NCI-H187 treated with DMSO at 0.1 percent for 48 hours (cell line): ENCODE measurements around the gene IRF6.

ENCODE experiments used
- DNase-seq: peaks from one replicate; lab custom pipeline; 2025; lab: John Stamatoyannopoulos, UW

The IRF6 gene

DNA sequence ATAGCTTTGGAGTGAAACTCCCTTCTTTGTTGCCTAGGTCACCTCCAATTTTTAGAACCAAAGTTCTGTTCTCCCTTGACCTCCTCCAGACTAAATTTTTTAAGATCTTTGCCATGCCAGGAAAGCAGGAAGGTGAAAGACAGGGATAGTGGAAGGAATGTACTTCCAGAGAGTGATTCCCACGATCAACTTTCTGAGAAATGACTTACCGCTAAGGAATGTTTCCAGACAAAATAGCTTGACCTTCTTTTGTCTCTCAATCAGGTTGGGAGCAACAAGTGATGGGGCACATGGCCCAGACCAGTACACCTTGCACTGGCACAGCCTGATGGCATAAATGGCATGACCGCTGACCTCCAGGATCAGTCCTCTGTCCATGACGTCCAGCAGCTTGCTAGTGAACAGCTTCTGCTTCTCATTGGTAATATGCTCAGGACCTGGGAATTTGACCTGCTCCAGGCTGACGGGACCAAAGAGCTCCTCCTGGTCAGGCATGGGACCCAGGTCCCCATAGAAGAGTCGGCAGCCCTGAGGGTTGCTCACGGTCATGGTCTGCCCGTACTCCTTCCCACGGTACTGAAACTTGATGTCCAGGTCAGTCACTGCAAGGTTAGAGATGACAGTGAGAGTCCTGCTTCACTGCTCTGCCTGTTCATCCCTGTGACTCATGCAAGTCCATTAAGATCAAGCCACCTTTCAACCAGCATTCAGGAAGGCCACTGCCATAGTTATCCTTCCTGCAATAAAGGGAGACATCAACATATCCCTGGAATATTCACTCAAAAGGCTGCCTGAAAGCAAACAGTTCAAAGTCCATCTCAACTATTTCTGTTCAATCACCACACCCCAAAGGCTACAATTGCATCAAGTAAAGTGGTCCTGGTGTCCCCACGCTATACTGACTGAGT, 15.4 kb downstream of the IRF6 start:
- no peak for DNase-seq

DNA sequence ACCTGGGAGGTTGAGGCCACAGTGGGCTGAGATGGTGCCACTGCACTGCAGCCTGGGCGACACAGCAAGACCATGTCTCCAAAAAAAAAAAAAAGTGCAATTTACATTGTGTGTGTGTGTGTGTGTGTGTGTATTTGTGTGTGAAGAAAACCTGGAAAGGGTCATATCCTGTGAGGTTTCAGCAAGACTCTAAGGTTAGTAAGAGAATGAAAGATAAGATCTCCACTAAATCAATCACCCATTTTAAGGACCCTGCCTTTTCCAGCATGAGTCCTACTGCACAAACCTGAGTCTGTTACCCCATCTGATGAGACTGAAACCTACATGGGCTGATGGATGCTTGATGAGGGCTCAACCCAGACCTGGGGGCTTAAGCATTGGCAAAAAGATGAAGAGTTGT, 16.7 kb downstream of the IRF6 start:
- DNase-seq, result no peak

DNA sequence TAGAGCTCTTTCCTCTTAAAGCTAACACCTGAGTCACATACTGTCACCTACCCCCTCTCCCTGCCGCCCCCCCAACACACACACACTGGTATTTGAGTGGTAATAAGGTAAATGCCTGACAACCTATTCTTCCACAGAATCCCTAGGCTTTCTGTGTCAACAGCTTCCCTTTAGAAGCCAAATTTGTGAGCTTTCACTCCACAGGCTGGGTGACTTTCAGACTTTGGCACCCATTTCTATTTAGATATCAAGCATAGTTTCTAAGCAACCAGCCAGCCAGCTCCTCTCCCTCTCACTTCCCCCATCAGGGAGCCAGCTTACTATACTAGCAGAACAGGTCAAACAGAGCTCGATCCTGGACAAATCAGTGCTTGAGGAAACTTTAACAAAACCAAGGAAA, 18.4 kb downstream of the IRF6 start:
- no peak for DNase-seq

DNA sequence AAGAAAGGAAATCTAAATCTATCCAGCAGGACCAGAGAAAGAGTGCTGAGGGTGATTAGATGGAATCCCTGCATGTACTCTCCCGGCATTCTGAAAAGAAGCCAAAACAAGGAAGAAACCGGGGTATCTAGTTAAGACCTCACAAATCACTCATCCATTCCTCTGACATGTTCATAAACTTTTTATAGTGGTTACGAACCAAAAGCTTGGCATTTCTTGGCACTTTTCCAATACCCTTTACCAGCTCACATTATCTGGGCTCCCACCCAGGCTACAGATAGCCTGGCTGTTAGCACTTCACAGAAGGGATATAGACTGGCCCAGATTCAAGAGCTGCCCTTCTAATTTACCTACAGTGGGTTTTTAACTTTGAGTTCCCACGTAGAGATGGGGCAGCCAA, 19.8 kb downstream of the IRF6 start:
- DNase-seq, result no peak

DNA sequence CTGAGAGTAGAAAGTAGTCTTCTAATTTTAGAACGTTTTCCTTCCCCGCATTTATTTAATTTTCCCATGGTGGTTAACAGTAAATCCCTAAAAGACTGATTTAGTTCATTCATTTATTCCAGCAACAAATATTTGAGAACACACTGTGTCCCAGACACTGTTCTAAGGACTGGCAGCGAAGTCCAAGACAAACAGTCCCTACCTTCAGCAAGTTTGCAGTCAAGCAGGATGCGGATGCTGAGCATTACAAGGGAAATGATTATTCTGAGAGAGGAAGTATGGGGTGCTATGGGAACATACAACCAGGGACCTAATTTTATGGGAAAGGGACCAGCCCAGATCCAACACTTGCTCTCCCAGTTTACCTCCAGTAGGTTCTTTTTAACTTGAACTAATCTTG, 20.4 kb downstream of the IRF6 start:
- no peak for DNase-seq

DNA sequence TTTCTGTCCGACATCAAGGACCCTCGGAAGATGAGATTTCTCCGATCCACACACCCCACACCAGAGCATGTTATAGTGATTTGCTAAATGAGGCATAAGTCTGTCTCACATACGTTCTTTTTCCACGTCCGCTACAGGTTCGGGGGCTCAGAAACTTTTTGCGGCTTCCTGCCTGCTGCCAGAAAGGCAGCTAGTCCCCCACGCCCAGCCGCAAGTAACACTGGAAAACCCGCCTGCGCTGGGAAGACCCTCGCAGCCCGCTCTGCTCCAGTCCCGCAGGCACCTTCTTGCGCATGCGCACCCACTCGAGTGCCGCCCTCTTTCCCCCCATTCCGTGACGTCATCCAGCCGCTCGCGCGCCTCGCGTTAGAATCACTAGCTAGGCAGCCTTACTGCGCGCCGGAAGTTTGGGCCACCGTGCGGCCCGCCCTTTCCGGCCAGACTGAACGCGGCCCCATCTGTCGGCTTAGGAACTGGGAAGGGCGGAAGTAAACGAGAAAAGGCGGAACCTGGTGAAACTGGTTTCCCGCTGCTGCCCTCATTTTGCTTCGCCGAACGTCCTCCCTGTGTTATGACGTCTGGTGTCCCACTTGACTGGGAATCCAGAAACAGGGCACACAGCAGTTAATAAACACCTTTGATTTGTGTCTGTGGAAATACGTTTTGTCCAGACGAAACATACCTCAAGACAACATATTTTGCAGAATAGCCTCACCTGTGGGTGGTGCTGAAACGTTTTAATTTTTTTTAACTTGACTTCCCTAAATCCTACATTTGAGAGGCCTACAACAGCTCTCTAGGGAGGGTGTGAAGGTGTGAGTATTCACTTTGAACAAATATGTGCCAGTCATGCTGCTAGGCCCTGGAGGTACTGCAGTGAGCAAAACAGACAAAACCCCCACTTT, 21.4 kb downstream of the IRF6 start, which contains the start of gene C1orf74:
TSS of gene C1orf74 (minus strand) at position 295 of the 905 bp plus-strand sequence. CDS start 925 bp downstream, outside the sequence.
- peak; percentile 61 for DNase-seq

GRCh38 chr1:209783386-209783785, 22.6 kb downstream of the IRF6 start:
- no peak for DNase-seq

DNA sequence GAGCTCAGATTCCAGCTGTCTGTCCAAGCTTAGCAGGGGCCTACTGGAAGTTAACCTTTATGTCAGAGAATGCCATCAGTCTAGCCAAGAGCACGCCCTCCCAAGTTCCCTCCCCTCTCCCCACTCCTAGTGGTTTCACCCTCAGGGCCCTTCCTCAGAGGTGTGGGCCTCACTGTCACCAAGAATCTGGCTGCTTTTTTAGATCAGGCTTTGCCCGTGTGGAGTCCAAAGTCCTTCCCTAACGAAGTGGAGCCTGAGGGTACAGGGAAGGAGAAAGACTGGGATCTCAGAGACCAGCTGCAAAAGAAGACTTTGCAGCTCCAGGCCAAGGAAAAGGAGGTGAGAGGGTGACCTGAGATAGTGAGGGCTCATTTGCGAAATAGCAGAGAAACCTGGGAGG, 25.7 kb downstream of the IRF6 start:
- no peak for DNase-seq

GRCh38 chr1:209778102-209778501, 27.8 kb downstream of the IRF6 start:
- DNase-seq, result no peak

DNA sequence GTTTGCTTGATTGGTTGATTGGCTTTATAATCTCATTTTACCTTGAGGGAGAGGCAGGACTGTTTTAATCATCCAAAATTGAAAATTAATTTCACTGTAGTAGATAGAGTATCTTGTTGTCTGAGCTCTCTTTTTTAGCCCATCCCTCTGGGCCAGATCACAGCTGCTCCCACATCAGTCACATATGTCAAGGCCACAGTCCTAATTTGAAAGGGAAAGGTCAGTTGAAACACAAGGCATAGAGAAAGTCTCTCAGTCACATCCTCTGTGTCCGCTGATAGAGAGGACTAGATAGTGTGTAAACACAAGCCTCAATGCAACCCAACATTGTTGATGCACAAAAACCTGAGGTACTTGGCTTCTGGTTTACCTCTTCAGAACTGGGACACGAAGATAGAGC, 28.4 kb downstream of the IRF6 start:
- no peak for DNase-seq

DNA sequence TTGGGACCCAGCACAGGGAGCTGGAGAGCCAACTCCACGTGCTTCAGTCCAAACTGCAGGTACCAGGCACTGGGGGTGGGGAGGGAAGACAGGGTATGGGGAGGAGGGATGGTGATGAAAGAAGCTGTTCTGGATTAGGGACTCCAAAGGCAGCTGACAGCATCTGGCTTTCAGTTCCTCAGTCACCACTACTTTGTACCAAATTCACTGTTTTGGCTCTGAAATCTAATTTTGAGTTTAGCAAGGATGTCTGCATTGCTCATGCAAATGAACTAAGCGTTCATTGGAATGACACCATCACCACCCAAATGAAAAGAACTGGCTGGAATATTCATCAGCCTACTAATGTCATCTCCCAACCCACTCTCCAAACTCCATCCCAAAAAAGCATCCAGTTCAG, 30.3 kb downstream of the IRF6 start:
- DNase-seq, result no peak

DNA sequence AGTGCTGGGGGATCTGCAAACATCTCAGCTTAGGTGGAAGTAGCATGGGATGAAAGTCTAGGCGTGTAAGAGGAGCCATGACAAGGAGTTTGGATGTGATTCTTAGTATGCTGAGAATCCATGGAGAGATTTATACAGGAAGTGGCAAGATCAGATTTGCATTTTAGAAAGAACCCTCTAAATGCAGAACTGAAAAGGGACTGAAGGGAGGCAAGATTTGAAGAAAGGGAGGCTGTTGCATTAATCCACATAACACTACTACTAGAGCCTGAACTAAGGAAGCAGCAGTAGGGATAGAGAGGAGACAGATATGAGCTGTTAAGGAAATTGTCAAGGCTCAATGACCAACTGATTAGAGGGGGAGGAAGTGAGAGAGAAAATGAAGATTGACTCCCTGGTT, 31.4 kb downstream of the IRF6 start:
- DNase-seq, result no peak

DNA sequence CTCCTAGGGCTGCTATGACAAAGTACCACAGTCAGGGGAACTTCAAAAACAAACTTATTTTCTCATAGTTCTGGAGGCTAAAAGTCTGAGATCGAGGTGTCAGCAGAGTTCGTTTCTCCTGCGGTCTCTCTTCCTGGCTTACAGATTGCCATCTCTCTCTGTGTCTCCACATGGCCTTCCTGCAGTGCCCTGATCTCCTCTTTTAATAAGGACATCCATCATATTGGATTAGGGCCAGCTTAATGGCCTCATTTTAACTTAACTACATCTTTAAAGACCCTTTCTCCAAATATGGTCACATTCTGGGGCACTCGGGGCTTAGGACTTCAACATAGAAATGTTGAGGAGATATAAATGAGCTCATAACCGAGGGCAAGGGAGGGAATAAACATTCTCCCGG, 33.8 kb downstream of the IRF6 start:
- DNase-seq, result no peak

DNA sequence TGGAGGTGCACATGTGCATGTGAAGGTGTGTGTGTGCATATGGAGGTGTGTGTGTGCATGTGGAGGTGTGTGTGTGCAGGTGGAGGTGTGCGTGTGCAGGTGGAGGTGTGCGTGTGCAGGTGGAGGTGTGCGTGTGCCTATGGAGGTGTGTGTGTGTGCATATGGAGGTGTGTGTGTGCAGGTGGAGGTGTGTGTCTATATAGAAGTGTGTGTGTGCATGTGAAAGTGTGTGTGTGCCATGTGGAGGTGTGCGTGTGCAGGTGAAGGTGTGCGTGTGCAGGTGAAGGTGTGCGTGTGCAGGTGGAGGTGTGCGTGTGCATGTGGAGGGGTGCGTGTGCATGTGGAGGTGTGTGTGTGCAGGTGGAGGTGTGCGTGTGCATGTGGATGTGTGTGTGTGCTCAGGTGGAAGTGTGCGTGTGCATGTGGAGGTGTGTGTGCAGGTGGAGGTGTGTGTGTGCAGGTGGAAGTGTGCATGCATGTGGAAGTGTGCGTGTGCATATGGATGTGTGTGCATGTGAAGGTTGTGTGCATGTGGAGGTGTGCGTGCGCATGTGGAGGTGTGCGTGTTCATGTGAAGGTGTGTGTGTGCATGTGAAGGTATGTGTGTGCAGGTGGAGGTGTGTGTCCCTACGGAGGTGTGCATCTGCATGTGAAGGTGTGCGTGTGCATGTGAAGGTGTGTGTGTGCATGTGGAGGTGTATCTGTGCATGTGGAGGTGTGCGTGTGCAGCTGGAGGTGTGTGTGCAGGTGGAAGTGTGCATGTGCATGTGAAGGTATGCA, 35.1 kb downstream of the IRF6 start:
- DNase-seq, result no peak

DNA sequence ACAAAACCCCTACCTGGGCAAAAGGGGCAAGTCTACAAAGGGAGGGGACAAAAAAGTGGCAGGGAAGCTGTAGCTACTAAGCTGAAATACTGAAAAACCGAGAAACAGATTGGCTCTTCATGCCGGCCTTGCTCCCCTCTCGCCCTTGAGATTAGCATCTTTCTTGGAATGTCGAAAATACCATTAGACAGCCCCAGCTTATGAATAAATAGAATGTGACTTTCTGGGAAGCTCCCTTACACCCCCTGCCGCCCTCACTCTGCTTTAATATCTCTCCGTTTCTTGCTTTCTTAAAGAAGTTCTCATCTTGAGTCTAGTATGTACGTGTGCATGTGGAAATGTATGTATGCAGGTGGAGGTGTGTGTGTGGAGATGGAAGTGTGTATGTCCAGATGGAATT, 36.0 kb downstream of the IRF6 start:
- DNase-seq, result no peak

DNA sequence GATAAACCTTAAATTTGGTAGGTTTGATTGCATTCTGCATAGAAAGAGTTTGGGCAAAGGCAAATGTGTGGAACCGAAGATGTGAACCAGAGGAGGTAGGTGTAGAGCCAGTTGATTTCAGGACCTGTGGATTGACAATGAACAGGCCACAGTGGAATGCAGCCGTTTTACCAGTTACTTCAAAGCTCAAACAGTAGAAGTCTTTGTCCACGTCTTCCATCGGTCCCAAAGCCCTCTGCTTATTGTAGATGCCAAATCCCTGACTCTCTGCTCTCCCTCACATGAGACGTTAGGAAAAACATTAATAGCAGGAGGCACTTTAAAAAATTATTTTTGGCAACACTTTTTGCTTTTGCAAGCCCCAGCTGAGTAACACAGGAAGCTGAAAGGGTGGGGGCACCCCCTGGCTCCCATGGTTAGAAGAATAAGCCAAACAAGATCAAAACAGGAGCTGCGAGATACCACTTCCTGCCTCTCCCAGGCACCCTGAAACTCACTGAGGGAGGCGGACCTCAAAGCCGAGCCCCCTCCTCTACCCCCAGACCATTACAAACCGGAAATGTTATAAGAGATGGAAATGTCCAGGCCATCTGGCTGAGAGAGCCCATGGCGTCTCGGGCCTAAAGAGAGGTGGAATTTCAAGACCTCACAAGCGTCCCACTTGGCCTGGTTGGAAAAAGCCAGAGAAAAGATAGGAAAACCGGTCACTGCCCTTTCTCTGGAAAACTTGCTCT, 36.6 kb downstream of the IRF6 start:
- DNase-seq, result no peak

GRCh38 chr1:209768354-209768774, 37.6 kb downstream of the IRF6 start:
- no peak for DNase-seq

DNA sequence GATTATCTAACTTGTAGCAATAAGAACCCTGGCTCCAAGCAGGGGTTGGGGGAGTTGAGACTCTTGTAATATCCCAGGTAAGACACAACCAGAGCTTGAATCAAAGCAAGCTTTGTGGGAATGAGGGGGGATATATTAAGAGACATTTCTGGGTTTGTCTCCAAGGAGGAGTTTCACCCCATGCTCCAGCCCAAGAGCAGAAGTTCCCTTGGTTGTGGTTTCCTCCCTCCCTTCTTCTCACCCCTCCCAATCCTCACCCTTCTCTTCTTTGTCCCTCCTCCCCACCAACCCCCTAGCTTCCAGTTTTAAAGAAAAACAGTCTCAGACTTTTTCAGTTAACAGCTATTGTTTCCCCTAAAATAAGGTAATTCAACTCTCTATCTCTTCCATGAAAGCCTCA, 38.2 kb downstream of the IRF6 start:
- no peak for DNase-seq

DNA sequence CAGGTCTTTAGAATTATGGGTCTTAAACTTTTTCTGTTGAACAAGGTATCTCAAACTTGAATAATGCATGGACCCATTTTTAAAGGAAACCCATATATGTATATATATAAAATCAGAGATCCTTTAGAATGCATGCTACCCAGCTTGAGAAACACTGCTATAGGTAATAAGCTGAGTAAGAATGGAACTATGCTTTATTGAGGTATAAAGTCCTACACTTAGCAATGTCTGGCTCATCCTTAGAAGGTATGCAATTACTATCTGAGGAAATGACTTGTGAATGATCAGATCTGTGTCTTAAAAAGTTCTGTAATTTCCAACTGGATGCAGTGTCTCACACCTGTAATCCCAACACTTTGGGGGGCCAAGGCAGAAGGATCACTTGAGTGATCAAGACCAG, 38.8 kb downstream of the IRF6 start:
- no peak for DNase-seq

DNA sequence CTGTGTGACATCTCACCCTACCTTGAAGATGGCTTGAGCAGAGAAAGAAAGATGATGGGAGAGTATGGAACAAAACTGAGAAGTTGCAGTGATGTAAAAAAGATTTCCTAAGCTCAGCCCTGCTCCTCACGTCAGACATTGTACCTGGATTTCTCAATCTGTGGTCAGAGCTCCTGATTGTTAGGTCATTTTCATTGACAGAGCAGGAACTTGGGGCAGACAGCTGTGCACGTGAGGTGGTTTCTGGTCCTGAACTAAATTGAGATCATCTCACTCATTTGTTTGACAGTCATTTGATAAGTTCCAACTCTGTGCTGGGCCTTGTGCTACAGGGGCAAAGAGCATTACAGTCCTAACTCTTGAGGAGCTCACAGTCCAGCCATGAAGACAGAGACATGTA, 39.9 kb downstream of the IRF6 start:
- DNase-seq, result no peak

GRCh38 chr1:209761011-209761635, 44.8 kb downstream of the IRF6 start:
- no peak for DNase-seq
